Body of pancreas (tissue), 4 donors: ENCODE data around the gene MRFAP1L1. TPM values are rescaled to one million over a fixed set of nuclear protein-coding genes. Genes with fewer than 3 reads are reported as not detected.

ENCODE experiments used
- ATAC-seq: fragments of 150-250 bp; one replicate; pipeline ENCODE4 v1.9.1; 2016
- DNase-seq, 4 donors: peaks; one replicate each; pipeline ENCODE4 v3.0.0-alpha.2; 2019
- H3K27ac ChIP-seq, 4 donors: fragments of 200-600 bp; sonication (generic); 1 replicate in 3 of 4; 2 replicates in 1 of 4; pipeline versions ENCODE4 v1.5.1 to v1.6.1; 2016 to 2019; ENCODE audit warnings: mild to moderate bottlenecking in 1 of 4, mixed read lengths in 1 of 4, moderate library complexity in 1 of 4
- H3K27me3 ChIP-seq, 2 donors: fragments of 200-600 bp; sonication (generic); one replicate each; pipeline ENCODE4 v1.6.0; 2016; ENCODE audit warnings: mild to moderate bottlenecking in 1 of 2
- H3K36me3 ChIP-seq, 2 donors: fragments of 200-600 bp; sonication (generic); replicated peaks in 1 of 2; 2 replicates each; pipeline ENCODE4 v1.5.1; 2016; ENCODE audit warnings: low read depth in 2 of 2; ENCODE audit not compliant: insufficient read depth in 1 of 2
- H3K4me1 ChIP-seq: fragments of 200-600 bp; sonication (generic); one replicate; pipeline ENCODE4 v1.6.0; 2016
- H3K4me3 ChIP-seq, 2 donors: fragments of 200-600 bp; sonication (generic); 1 replicate in 1 of 2; 2 replicates in 1 of 2; pipeline ENCODE4 v1.5.1; 2016 to 2019
- H3K9me3 ChIP-seq, 3 donors: fragments of 200-600 bp; sonication (generic); 1 replicate in 2 of 3; 2 replicates in 1 of 3; pipeline ENCODE4 v1.5.1; 2016
- POLR2A ChIP-seq, 3 donors: fragments of 450-650 bp; IDR thresholded peaks; one replicate each; pipeline ENCODE4 v1.6.1; 2016; ENCODE audit warnings: antibody characterized with exemption in 3 of 3, mild to moderate bottlenecking in 2 of 3
- WGBS, 2 donors: methylation state at CpG; one replicate each; pipeline ENCODE4 v1.1.5; 2017; 5-methylcytosine and 5-hydroxymethylcytosine counted together
- intact Hi-C: fragments of 100-400 bp; cut with DNase I; formaldehyde crosslinking; loops from one replicate; pipeline ENCODE4 v1.15.1; 2023
- total RNA-seq, 2 donors: library from RNA; depleted of rRNA; stranded (reverse); fragments of >200 nt; gene quantifications; one replicate each; pipeline ENCODE4 v1.1.0, GENCODE V29; 2016
- TF ChIP-seq, protein P1 (sequence below), 7 experiments: fragments of 450-650 bp in 4 of 7; fragments of 200-600 bp in 3 of 7; sonication (generic) in 3 of 7; IDR thresholded peaks; one replicate each; pipeline ENCODE4 v1.5.1; 2016 to 2019; ENCODE audit warnings: antibody characterized with exemption in 7 of 7

The MRFAP1L1 gene
- total RNA-seq, 2 donors from 2014 or later = 34.3 to 44.1 TPM

DNA sequence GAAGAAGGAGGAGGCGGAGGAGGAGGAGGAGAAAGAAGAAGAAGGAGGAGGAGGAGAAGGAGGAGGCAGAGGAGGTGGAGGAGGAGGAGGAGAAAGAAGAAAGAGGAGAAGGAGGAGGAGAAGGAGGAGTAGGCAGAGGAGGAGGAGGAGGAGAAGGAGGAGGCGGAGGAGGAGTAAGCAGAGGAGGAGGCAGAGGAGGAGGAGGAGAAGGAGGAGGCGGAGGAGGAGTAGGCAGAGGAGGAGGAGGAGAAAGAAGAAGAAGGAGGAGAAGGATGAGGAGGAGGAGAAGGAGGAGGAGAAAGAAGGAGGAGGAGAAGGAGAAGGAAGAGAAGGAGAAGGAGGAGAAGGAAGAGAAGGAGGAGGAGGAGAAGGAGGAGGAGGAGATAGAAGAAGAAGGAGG lies 49.2 kb downstream of the MRFAP1L1 start:
- H3K9me3 ChIP-seq = no peaks in the 10 kb centered on the region
- WGBS, 2 donors = 95 to 99% methylated on average over 3 of the region's 3 CpGs
- no peaks in the 10 kb centered on the region for H3K27me3 ChIP-seq
- ATAC-seq = no peak
- H3K4me3 ChIP-seq = no peak overlapping the region
- no peak for TF ChIP-seq POLR2A (IDR thresholded peaks at IDR 0.05)
- TF ChIP-seq, protein P1, sequence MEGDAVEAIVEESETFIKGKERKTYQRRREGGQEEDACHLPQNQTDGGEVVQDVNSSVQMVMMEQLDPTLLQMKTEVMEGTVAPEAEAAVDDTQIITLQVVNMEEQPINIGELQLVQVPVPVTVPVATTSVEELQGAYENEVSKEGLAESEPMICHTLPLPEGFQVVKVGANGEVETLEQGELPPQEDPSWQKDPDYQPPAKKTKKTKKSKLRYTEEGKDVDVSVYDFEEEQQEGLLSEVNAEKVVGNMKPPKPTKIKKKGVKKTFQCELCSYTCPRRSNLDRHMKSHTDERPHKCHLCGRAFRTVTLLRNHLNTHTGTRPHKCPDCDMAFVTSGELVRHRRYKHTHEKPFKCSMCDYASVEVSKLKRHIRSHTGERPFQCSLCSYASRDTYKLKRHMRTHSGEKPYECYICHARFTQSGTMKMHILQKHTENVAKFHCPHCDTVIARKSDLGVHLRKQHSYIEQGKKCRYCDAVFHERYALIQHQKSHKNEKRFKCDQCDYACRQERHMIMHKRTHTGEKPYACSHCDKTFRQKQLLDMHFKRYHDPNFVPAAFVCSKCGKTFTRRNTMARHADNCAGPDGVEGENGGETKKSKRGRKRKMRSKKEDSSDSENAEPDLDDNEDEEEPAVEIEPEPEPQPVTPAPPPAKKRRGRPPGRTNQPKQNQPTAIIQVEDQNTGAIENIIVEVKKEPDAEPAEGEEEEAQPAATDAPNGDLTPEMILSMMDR (IDR thresholded peaks at IDR 0.05) = no peak
- H3K27ac ChIP-seq = no peak overlapping the region
- intact Hi-C loops = no loop called here
- no peak for DNase-seq
- H3K4me1 ChIP-seq = peaks cover 20% of the 10 kb centered on the region
- no peaks in the 10 kb centered on the region for H3K36me3 ChIP-seq

DNA sequence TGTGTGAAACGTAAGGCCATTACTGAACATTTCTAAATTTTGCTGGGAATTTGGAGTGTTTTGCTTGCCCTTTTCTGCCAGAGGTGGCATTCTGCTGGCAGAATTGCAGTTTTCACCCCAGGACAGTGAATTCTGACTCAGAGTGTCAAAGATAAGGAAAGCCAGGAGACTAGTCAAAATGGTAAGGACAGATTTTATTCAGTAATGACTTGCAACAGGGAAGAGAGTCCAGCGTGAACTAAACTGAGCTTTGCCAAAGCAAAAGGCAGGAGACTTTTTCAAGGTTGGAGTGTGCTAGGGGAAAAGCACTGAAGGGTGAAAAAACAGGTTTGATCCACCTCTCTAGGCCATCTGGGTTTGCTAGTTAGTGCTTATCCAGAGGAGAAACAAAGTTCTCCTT lies 49.8 kb downstream of the MRFAP1L1 start:
- Histone ChIP-seq H3K9me3 (no peaks in the 10 kb centered on the region), H3K4me1 (peaks cover 20% of the 10 kb centered on the region), H3K27me3 (no peaks in the 10 kb centered on the region), H3K4me3 (no peak overlapping the region), H3K36me3 (no peaks in the 10 kb centered on the region), H3K27ac (no peak overlapping the region)
- no peak for DNase-seq
- no peak for ATAC-seq
- no peak for TF ChIP-seq POLR2A (IDR thresholded peaks at IDR 0.05)
- TF ChIP-seq, protein P1 (IDR thresholded peaks at IDR 0.05) = no peak
- intact Hi-C loops = no loop called here
- 86 to 95% methylated on average over 2 of the region's 2 CpGs for WGBS, 2 donors

DNA sequence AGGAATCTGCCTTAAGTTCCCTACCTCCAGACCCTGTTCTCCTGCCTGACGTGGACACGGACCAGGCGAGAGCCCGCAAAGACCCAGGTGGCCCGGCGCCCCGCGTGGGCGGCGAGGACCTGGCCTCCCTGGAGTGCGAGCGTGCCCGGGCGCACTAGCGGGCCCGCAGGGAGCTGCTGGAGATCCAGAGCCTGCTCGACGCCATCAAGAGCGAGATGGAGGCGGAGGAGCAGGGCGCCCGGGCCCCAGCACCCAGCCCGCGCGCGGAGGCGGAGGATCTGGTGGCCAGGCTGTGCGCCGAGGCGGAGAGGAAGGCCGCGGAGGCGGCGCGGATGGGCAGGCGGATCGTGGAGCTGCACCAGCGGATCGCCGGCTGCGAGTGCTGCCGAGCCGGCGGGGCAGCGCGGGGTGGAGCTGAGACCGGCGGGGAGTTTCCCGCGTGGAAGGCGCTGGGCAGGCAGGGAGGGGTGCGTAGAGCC lies 51.0 kb downstream of the MRFAP1L1 start:
- intact Hi-C loops = no loop called here
- H3K4me3 ChIP-seq = no peak overlapping the region
- H3K4me1 ChIP-seq = peaks cover 10% of the 10 kb centered on the region
- H3K27ac ChIP-seq = peak overlapping the region in 1 of 4 donors; percentile 12
- TF ChIP-seq POLR2A (IDR thresholded peaks at IDR 0.05) = no peak
- TF ChIP-seq, protein P1 (IDR thresholded peaks at IDR 0.05) = no peak
- no peaks in the 10 kb centered on the region for H3K36me3 ChIP-seq
- 24 to 64% methylated on average over 44 to 52 of the region's 52 CpGs for WGBS, 2 donors
- DNase-seq = peak in 3 of 4 donors; percentile 15 to 34 (median 23)
- no peaks in the 10 kb centered on the region for H3K27me3 ChIP-seq
- no peaks in the 10 kb centered on the region for H3K9me3 ChIP-seq
- ATAC-seq = peak; percentile 69

DNA sequence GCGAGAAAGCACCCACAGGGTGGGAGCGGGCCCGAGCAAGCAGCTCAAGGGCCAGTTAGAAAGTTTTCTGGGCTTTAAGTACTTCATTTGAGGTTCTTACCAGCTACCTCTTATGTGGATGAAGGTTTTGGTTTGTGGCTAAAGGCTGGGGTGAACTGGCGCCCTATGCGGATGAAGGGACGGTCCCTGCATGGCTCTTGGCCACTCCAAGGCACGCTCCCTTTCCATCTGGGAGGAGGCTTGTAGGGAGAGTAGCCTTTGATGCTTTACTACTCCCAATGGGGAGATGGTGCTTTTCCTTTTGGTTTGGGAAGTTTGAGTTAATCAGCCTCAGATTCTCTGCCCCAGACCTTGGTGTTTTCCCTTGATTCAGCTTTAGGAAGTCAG lies 51.5 kb downstream of the MRFAP1L1 start:
- DNase-seq (no peak), ATAC-seq (peak; percentile 18)
- Histone ChIP-seq H3K4me1 (peaks cover 10% of the 10 kb centered on the region), H3K27ac (no peak overlapping the region), H3K9me3 (no peaks in the 10 kb centered on the region), H3K27me3 (no peaks in the 10 kb centered on the region), H3K4me3 (no peak overlapping the region), H3K36me3 (no peaks in the 10 kb centered on the region)
- 88 to 89% methylated on average over 7 of the region's 7 CpGs for WGBS, 2 donors
- TF ChIP-seq POLR2A (IDR thresholded peaks at IDR 0.05) = no peak
- intact Hi-C loops = no loop called here

Other genes with a start within 250 kb of the MRFAP1L1 start
- gene PPP2R2C, start 237.3 kb downstream of the MRFAP1L1 start, total RNA-seq = under 1 TPM; 0.66 to 0.78 TPM
- 10 to 100 TPM; 22.4 to 28.3 TPM for gene MAN2B2, start 134.7 kb downstream of the MRFAP1L1 start, total RNA-seq
- gene MRFAP1, start 69.2 kb downstream of the MRFAP1L1 start, total RNA-seq = 100 to 1,000 TPM in 1 of 2 donors, 10 to 100 TPM in 1; 97.9 to 115 TPM
- 1 to 10 TPM in 1 of 2 donors, not detected in 1; 1.0 TPM for gene S100P, start 16.0 kb downstream of the MRFAP1L1 start, total RNA-seq
- gene BLOC1S4, start 6.3 kb upstream of the MRFAP1L1 start, total RNA-seq = 10 to 100 TPM; 16.5 to 17.1 TPM
- 10 to 100 TPM in 1 of 2 donors, 1 to 10 TPM in 1; 9.6 to 15.0 TPM for gene KIAA0232, start 72.9 kb upstream of the MRFAP1L1 start, total RNA-seq
- gene TBC1D14, start 200.0 kb upstream of the MRFAP1L1 start, total RNA-seq = 10 to 100 TPM; 10.5 to 20.0 TPM